IPS DF 4.7 (cell line): ENCODE results near the gene TENM4.
A peak's percentile ranks its signal among the peaks of the same experiment; 100 is the strongest.
"Not testable (repeated sequence)": the region's sequence is repeated elsewhere in the genome, so short reads cannot be mapped to it uniquely, and the experiment has no call there.

Experiments used
- DNase-seq: peaks from one replicate; pipeline ENCODE4 v3.0.0-alpha.2; 2013; ENCODE audit warnings: low spot score; ENCODE audit errors: extremely low read depth

The TENM4 gene

GRCh38 chr11:78647986-78648875 lies 792.6 kb downstream of the TENM4 start:
- DNase-seq: no peak

- DNase-seq: no peak
Measured at GRCh38 chr11:78647266-78647915, 793.4 kb downstream of the TENM4 start.

- DNase-seq: peak; percentile 22
Measured at GRCh38 chr11:78646564-78647185, 794.2 kb downstream of the TENM4 start.

- DNase-seq: peak; percentile 72
Measured at GRCh38 chr11:78645226-78646202, 795.3 kb downstream of the TENM4 start.

GRCh38 chr11:78643676-78644056 lies 797.2 kb downstream of the TENM4 start:
- no peak for DNase-seq

- no peak for DNase-seq
Measured at GRCh38 chr11:78642979-78643675, 797.7 kb downstream of the TENM4 start.

- DNase-seq: no peak
Measured at GRCh38 chr11:78641541-78641940, 799.3 kb downstream of the TENM4 start.

GRCh38 chr11:78638704-78639380 lies 802.0 kb downstream of the TENM4 start:
- DNase-seq: no peak

- DNase-seq: not testable (repeated sequence)
Measured at GRCh38 chr11:78637527-78637926, 803.3 kb downstream of the TENM4 start.

- DNase-seq: no peak
Measured at GRCh38 chr11:78635814-78636506, 804.9 kb downstream of the TENM4 start.

GRCh38 chr11:78633516-78634310 lies 807.1 kb downstream of the TENM4 start:
- no peak for DNase-seq

GRCh38 chr11:78630561-78631303 lies 810.1 kb downstream of the TENM4 start:
- no peak for DNase-seq

- DNase-seq: no peak
Measured at GRCh38 chr11:78630155-78630554, 810.7 kb downstream of the TENM4 start.

GRCh38 chr11:78622666-78623065 lies 818.2 kb downstream of the TENM4 start:
- DNase-seq: no peak

- no peak for DNase-seq
Measured at GRCh38 chr11:78620159-78620558, 820.7 kb downstream of the TENM4 start.

- DNase-seq: no peak
Measured at GRCh38 chr11:78615724-78616123, 825.1 kb downstream of the TENM4 start.

- DNase-seq: no peak
Measured at GRCh38 chr11:78613378-78613813, 827.4 kb downstream of the TENM4 start.
